Ascending aorta (tissue), 2 donors: Measurements from ENCODE around the gene MAPK1. TPM values are rescaled to one million over a fixed set of nuclear protein-coding genes. Genes with fewer than 3 reads are reported as not detected.
A peak's percentile ranks its signal among the peaks of the same experiment; 100 is the strongest.
"Not testable (repeated sequence)": the region's sequence is repeated elsewhere in the genome, so short reads cannot be mapped to it uniquely, and the experiment has no call there.

Experiments used
- DNase-seq, 2 donors: peaks; one replicate each; pipeline ENCODE4 v3.0.0-alpha.2; 2019; ENCODE audit warnings: low spot score in 2 of 2
- H3K27ac ChIP-seq, 2 donors: fragments of 200-600 bp; sonication (generic); one replicate each; pipeline ENCODE4 v1.5.1; 2016 to 2017; ENCODE audit warnings: mild to moderate bottlenecking in 1 of 2
- H3K27me3 ChIP-seq: fragments of 200-600 bp; sonication (generic); one replicate; pipeline ENCODE4 v1.5.1; 2017
- H3K36me3 ChIP-seq, 2 donors: fragments of 200-600 bp; sonication (generic); one replicate each; pipeline ENCODE4 v1.5.1; 2016
- H3K4me1 ChIP-seq, 2 donors: fragments of 200-600 bp; sonication (generic); one replicate each; pipeline ENCODE4 v1.5.1; 2016 to 2017; ENCODE audit warnings: mild to moderate bottlenecking in 1 of 2
- H3K4me3 ChIP-seq, 2 donors: fragments of 200-600 bp; sonication (generic); one replicate each; pipeline ENCODE4 v1.5.1; 2016 to 2017; ENCODE audit warnings: mild to moderate bottlenecking in 1 of 2
- H3K9me3 ChIP-seq, 2 donors: fragments of 200-600 bp; sonication (generic); one replicate each; pipeline ENCODE4 v1.5.1; 2016
- intact Hi-C: fragments of 100-400 bp; cut with DNase I; formaldehyde crosslinking; loops from one replicate; pipeline ENCODE4 v1.15.1; 2023
- total RNA-seq: library from RNA; depleted of rRNA; stranded (reverse); fragments of >200 nt; gene quantifications from one replicate; pipeline ENCODE4 v1.1.0, GENCODE V29; 2016
- TF ChIP-seq, protein P1 (sequence below), 3 experiments: fragments of 200-600 bp in 2 of 3; fragments of 450-650 bp in 1 of 3; sonication (generic) in 2 of 3; IDR thresholded peaks; one replicate each; pipeline ENCODE4 v1.5.1; 2016 to 2019; ENCODE audit warnings: antibody characterized with exemption in 3 of 3, mild to moderate bottlenecking in 1 of 3, moderate library complexity in 1 of 3

Gene MAPK1
- total RNA-seq, 1 donor from 2014 or later, result 43.3 TPM

DNA sequence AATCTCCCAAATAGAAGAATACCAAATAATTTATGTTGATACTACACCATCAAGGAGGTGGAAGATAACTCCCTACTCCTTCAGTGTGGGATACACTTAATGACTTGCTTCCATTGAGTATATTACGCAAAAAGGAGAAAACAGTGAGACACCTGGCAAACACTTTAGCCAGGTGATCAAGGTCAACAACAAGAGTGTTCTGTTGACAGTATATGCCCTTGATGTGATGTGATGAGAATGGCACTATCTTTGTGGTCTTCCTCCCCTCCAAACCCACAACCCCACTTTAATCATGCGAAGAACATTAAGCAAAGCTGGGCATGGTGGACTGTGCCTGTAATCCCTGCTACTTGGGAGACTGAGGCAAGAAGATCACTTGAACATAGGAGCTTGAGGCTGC, 26.0 kb downstream of the MAPK1 start:
- intact Hi-C loops, result no loop called here
- peaks cover 0 to 30% of the 10 kb centered on the region in 2 donors for H3K4me1 ChIP-seq

DNA sequence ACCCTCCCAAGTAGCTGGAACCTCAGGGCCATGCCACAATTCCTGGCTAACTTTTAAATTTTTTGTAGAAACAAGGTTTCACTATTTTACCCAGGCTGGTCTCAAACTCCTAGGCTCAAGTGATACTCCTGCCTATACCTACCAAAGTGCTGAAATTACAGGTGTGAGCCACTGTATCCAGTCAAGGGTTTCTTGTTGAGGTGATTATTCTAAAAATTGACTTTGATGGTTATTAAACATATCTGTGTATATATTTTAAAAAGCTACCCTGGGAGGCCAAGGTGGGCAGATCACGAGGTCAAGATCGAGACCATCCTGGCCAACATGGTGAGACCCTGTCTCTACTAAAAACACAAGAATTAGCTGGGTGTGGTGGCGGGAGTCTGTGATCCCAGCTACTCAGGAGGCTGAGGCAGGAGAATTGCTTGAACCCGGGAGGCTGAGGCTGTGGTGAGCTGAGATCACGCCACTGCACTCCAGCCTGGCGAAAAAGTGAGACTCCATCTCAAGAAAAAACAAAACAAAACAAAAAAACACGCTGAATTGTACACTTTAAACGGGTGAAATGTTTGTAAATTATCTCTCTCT, 27.1 kb downstream of the MAPK1 start:
- DNase-seq, result no peak
- peaks cover 0 to 32% of the 10 kb centered on the region in 2 donors for H3K4me1 ChIP-seq
- TF ChIP-seq, protein P1, sequence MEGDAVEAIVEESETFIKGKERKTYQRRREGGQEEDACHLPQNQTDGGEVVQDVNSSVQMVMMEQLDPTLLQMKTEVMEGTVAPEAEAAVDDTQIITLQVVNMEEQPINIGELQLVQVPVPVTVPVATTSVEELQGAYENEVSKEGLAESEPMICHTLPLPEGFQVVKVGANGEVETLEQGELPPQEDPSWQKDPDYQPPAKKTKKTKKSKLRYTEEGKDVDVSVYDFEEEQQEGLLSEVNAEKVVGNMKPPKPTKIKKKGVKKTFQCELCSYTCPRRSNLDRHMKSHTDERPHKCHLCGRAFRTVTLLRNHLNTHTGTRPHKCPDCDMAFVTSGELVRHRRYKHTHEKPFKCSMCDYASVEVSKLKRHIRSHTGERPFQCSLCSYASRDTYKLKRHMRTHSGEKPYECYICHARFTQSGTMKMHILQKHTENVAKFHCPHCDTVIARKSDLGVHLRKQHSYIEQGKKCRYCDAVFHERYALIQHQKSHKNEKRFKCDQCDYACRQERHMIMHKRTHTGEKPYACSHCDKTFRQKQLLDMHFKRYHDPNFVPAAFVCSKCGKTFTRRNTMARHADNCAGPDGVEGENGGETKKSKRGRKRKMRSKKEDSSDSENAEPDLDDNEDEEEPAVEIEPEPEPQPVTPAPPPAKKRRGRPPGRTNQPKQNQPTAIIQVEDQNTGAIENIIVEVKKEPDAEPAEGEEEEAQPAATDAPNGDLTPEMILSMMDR (IDR thresholded peaks at IDR 0.05), result no peak
- intact Hi-C loops, result no loop called here
- no peaks in the 10 kb centered on the region for H3K36me3 ChIP-seq
- no peaks in the 10 kb centered on the region for H3K9me3 ChIP-seq
- no peak overlapping the region for H3K27ac ChIP-seq
- H3K4me3 ChIP-seq, result no peak overlapping the region
- no peaks in the 10 kb centered on the region for H3K27me3 ChIP-seq

More for the DNA sequence above, 26.0 kb downstream of the MAPK1 start:
- H3K36me3 ChIP-seq, result no peaks in the 10 kb centered on the region
- TF ChIP-seq, protein P1 (IDR thresholded peaks at IDR 0.05), result no peak
- H3K27ac ChIP-seq, result no peak overlapping the region
- no peak overlapping the region for H3K4me3 ChIP-seq
- no peaks in the 10 kb centered on the region for H3K27me3 ChIP-seq
- H3K9me3 ChIP-seq, result no peaks in the 10 kb centered on the region
- no peak for DNase-seq

DNA sequence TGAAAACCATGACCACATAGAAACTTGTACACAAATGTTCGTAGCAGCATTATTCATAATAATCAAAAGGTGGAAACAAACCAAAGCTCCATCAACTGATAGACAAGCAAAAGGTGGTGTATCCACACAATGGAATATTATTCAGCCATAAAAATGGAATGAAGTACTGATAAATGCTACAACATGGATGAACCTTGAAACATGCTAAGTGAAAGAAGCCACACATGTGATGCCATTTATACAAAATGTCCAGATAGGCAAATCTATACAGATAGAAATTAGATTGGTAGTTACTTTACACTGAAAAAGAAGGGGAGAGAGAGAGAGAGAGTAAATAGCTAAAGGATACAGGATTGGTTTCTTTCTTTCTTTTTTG, 27.7 kb downstream of the MAPK1 start:
- Histone ChIP-seq H3K27me3 (no peaks in the 10 kb centered on the region), H3K36me3 (no peaks in the 10 kb centered on the region), H3K27ac (no peak overlapping the region), H3K4me3 (no peak overlapping the region), H3K4me1 (peaks cover 2 to 35% of the 10 kb centered on the region in 2 donors), H3K9me3 (no peaks in the 10 kb centered on the region)
- DNase-seq, result no peak
- TF ChIP-seq, protein P1 (IDR thresholded peaks at IDR 0.05), result no peak
- intact Hi-C loops, result no loop called here

DNA sequence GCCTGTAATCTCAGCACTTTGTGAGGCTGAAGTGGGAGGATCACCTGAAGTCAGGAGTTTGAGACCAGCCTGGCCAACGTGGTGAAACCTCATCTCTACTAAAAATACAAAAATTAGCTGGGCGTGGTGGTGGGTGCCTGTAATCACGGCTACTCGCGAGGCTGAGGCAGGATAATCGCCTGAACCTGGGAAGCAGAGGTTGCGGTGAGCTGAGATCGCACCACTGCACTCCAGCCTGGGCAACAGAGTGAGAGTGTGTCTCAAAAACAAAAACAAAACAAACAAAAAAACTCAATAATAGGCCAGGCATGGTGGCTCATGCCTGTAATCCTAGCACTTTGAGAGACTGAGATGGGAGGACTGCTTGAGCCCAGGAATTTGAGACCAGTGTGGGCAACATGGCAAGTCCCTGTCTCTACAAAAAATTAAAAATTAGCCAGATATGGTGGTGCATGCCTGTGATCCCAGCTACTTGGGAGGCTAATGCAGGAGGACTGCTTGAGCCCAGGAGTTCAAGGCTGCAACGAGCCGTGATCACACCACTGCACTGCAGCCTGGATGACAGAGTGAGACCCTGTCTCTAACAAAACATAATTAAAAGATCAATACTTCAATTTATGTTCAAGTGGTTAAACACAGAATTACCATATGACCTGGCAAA, 28.2 kb downstream of the MAPK1 start:
- H3K4me1 ChIP-seq, result peaks cover 2 to 35% of the 10 kb centered on the region in 2 donors
- intact Hi-C loops, result not testable (repeated sequence)

DNA sequence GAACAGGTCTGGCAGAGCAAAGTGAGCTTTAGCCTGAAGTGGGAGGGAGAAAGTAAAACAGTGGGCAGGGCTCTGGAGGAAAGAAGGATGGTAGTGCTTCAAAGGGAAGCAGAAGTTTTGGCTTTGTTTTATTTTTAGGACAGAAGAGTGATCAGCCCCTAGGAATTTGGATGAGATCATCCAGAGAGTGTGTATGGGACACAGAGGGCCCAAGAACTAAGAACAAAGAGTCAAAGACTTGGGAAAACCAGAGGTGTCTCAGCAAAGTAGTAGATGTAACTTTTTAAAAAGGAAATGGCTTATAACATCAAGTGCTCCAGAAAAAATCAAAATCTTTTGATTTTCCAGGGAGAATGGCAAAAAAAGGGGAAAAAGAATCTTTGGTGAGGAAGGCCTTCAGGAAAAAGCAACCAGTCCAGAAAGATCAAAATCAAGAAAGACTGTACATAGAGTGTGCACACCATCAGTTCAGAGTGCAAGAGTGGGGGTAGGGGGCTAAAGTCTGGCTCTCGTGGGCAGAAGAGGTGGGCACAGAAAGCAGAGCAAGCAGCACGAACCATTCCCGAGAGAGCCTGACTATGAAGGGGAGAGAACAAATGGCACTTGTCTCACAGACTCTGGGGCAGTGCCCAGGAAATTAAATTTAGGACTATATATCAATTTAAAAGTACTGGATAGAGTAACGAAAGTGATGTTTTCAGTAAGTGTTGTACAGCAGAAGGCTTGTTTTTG, 30.0 kb downstream of the MAPK1 start:
- H3K36me3 ChIP-seq, result no peaks in the 10 kb centered on the region
- intact Hi-C loops, result loop anchor here (2.0 kb wide), 2 partner anchors 21 to 29 kb away; partner anchors contain the start of gene MAPK1
- H3K4me3 ChIP-seq, result peak overlapping the region in 1 of 2 donors; percentile 34
- TF ChIP-seq, protein P1 (IDR thresholded peaks at IDR 0.05), result no peak
- H3K27ac ChIP-seq, result peak overlapping the region; percentile 87 to 88
- peak in 1 of 2 donors; percentile 71 for DNase-seq
- no peaks in the 10 kb centered on the region for H3K27me3 ChIP-seq
- peaks cover 2 to 35% of the 10 kb centered on the region in 2 donors for H3K4me1 ChIP-seq
- H3K9me3 ChIP-seq, result no peaks in the 10 kb centered on the region

More for the DNA sequence above, 28.2 kb downstream of the MAPK1 start:
- not testable (repeated sequence) for H3K27ac ChIP-seq, H3K27me3 ChIP-seq, H3K9me3 ChIP-seq, H3K4me3 ChIP-seq, H3K36me3 ChIP-seq, DNase-seq

DNA sequence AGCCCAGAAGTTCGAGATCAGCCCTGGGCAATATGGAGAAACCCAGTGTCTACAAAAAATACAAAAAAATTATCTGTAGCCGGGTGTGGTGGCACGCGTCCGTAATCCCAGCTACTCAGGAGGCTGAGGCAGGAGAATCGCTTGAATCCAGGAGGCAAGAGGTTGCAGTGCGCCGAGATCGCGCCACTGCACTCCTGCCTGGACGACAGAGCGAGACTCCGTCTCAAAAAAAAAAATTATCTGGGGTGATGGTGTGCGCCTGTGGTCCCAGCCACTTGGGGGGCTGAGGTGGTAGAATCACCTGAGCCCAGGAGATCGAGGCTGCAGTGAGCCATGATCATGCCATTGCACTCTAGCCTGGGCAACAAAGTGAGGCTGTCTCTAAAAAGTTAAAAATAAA, 31.0 kb downstream of the MAPK1 start:
- not testable (repeated sequence) for H3K27me3 ChIP-seq, H3K36me3 ChIP-seq, DNase-seq, H3K4me3 ChIP-seq, H3K9me3 ChIP-seq
- intact Hi-C loops, result loop anchor here (2.0 kb wide), 2 partner anchors 20 to 30 kb away; partner anchors contain the start of gene MAPK1
- H3K4me1 ChIP-seq, result peaks cover 2 to 41% of the 10 kb centered on the region in 2 donors
- H3K27ac ChIP-seq, result peak overlapping the region; percentile 68 to 87
